HG03039 (cell line): Measurements from ENCODE around the gene DAAM1.

Experiments used
- ATAC-seq: cut with Tn5 transposase; IDR thresholded peaks from one replicate; pipeline ENCODE4 v1.9.1; 2021; ENCODE audit warnings: mild to moderate bottlenecking, moderate library complexity; ENCODE audit not compliant: unreplicated experiment

Gene DAAM1

DNA sequence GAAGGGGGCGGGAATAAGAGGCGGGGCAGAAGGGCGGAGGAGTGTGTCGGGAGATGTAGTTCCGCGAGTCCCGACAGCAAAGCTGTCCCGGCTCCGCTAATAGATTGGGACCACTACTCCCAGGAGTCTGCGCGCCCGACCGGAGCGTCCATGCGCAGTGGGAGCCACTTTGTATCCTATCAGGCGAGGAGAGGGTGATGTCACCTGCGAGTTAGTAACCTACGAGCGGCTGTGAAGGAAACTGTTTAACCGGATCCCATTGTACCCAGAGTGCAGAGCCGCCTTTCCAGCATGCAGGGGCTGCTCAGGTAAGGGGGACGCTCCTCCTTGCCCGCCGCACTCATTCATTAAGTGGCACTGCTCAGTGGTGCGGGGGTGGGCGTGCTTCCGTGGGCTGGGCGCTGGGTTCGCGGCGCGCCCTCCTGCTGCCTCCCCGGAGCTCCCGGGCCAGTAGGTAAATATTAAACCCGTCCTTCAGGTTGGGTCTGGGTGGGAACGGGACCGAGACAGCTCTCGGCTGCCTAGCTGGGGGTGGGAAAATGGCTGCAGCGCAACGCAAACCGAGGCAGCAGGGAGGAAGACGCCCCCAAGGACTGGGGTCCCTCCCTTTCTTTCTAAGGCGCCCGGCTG is at the start of gene DAAM1:
DAAM1 (plus strand) TSS at position 207 of the 630 bp plus-strand sequence. CDS start 74,811 bp downstream, outside the sequence.
- ATAC-seq = peak; percentile 90

- ATAC-seq = no peak
Observed at GRCh38 chr14:59139324-59139723, 49.1 kb upstream of the DAAM1 start.

GRCh38 chr14:59140106-59140843 is 48.2 kb upstream of the DAAM1 start:
- no peak for ATAC-seq

GRCh38 chr14:59146484-59146883 is 42.0 kb upstream of the DAAM1 start:
- no peak for ATAC-seq

- no peak for ATAC-seq
Observed at GRCh38 chr14:59147007-59147406, 41.5 kb upstream of the DAAM1 start.

DNA sequence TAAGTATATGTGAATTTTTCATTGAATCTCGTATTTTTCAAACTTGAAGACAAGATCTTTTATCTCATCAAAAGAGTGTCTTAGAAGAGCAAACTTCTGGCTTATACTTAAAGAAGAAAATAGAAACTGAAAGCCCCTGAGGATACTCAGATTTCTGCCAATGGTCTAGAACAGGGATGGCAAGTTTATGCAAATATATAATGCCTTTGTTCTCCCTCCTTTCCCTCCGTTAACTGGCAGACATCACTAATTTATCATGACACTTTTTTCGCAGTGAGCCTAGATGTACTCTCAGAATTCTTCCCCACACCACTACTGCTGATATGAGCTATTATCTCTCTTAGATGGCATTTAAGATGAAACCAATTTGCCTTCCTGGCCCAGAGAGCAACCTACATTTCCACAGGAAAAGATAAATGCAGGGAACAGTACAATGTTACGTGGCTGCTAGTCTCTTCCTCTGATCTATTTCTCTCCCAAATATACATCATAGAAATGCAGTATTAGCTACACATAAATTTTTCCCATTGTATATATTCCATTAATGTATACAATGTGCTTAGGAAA is 40.0 kb upstream of the DAAM1 start:
- peak; percentile 67 for ATAC-seq

DNA sequence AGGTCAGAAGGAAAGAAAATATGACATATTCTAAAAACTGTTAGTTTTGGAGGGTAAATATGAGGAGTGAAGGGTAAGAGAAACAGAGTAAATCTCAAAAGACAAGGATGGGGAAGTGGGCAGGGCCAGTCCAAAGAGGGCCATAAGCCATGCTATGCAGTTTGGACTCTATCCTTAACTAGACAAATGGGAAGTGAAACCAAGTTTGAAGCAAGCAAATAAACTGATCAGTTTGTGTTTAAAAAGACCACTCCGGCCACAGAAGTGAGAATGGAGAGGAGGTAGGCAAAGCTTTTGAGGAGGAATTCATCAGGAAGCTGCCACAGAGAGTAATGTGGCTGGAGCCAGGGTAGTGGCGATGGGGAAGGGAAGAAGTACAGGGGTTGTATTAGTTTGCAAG is 37.5 kb upstream of the DAAM1 start:
- ATAC-seq = peak; percentile 48

DNA sequence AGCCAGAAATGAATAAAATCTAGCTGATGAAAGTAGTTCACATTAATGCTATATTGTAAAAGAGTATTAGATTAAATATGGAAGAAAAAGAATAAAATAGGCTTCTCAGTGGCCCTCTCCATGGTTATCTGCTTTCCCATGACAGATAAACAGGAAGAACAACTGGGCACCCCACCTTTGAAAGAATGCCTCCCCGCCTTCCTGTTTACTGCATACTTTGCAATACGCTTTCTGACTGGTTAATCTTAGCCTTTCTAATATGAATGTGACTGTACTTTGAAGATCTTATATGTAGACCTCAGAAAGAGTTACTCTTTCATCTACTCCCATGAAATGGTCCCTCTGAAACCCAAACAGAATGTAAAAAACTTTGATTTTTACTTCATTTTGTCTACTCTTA is 34.1 kb upstream of the DAAM1 start:
- ATAC-seq = no peak

- no peak for ATAC-seq
Observed at GRCh38 chr14:59155886-59156285, 32.6 kb upstream of the DAAM1 start.

- no peak for ATAC-seq
Observed at GRCh38 chr14:59159169-59159568, 29.3 kb upstream of the DAAM1 start.

DNA sequence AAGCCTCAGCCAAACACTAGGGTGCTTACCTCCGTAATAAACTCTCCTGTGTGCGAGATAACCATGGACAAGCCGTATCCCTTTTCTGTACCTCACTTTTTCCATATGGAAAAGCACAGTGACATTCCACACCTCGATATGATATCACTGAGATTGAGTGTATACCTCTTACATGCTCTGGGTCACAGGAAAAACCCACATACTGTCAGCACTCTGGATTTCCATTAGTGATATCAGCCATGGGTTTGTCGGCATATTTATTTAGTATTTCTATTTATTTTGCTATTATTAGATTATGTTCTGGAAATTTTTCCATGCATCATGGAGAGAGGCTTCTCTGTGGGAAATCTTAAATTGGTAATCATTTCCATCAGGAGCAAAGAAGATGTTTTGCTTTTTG is 28.0 kb upstream of the DAAM1 start:
- no peak for ATAC-seq

- ATAC-seq = no peak
Observed at GRCh38 chr14:59161561-59162175, 26.8 kb upstream of the DAAM1 start.

- no peak for ATAC-seq
Observed at GRCh38 chr14:59166258-59166657, 22.2 kb upstream of the DAAM1 start.

DNA sequence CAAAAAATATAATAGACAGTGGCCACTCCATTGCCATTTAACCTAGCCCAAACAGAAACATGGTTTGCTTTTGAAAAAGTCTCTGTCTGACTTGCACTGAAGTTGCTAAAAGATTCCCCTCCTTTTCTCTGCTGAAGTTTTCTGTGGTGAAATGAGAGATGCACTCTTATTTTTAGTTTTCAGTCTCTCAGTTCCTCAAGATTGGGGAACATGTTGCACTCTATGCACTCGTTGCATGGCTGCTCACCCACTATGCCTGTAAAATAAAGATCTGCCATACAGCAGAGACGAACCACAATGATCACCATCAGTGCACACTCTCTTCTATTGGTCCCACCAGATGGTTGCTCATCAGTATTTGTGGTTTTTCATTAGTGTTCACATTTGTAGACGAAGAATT is 13.1 kb upstream of the DAAM1 start:
- ATAC-seq = peak; percentile 98

GRCh38 chr14:59176765-59177164 is 11.7 kb upstream of the DAAM1 start:
- ATAC-seq = no peak

DNA sequence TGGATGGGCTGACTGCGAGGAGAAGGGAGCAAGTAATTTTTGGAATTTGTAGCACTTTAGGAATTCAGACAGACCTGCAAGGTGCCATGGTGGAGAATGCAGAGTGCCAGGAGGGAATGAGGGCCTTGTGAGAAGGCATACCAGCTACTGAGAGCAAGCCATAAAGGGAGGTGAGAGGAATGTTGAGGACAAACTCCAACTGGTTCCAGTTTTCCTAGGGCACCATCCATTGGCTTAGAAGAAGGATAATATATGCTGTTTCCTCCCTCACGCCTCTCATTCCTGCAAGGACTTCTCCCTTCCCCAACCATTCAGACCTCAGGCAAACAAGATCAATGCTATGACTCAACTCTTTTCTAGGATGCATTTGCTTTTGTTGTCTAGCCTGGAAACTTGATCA is 11.2 kb upstream of the DAAM1 start:
- no peak for ATAC-seq

DNA sequence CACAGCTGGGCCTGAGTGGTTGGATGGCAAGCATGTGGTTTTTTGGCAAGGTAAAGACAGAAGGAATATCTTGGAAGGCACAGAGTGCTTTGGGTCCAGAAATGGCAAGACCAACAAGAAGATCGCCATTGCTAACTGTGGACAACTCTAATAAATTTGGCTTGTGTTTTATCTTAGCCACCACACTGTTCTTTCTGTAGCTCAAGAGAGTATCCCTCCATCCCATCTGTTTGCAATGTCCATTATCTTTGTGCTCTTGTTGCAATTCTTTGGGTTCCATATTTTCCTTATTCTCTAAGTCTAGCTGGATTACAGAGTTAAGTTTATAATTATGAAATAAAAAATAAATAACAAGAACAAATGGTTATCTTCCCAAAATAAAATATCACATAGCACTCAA is 6.7 kb upstream of the DAAM1 start:
- no peak for ATAC-seq

DNA sequence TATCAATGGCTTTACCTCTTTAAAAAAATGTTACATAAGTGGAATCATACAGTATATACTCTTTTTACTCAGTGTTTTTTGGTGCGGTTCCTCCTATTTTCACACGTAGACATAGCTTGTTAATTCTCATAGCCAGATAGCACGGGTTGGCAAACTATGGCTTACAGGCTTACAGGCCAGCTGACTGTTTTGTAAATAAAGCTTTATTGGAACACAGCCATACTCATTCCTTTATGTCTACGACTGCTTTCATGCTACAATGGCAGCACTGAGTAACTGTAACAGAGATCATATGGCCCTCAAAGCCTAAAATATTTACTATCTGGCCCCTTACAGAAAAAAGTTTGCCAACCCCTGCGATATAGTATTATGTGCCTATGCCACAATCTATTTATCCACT is 5.8 kb upstream of the DAAM1 start:
- no peak for ATAC-seq

- ATAC-seq = no peak
Observed at GRCh38 chr14:59183150-59183549, 5.3 kb upstream of the DAAM1 start.

DNA sequence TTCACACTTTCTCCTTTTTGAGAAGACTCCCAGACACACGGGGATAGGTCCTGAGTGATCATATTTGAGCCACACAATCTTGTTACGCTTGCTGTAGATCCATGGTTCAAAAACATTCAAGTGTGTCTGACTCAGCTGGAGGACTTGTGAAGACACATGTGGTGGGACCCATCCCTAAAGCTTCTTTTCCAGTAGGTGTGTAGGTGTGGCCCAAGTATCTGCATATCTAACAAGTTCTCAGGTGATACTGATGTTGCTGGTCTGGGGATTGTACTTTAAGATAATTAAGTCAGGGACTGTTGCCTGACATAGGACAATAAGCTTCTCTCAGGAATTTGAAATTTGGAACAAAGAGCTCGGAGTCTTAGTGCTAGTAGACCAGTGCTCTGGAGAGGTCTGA is 4.1 kb upstream of the DAAM1 start:
- ATAC-seq = no peak

DNA sequence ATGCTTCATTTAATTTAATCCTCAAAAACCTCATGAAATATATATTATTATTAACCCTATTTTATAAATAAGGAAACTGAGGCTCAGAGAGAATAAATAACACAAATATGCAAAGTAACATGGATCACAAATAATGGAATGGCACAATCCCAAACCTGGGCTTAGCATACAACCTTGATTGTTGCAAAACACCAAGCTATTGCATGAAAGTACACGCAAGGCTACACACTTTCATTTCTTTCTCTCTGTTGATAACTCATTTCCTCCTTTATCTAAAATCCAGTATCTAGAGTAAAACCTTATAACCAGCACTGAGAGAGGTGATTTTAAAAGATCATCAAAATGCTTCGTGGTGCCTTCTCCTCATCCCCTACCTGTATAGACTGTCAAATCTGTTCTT is 2.8 kb upstream of the DAAM1 start:
- no peak for ATAC-seq

DNA sequence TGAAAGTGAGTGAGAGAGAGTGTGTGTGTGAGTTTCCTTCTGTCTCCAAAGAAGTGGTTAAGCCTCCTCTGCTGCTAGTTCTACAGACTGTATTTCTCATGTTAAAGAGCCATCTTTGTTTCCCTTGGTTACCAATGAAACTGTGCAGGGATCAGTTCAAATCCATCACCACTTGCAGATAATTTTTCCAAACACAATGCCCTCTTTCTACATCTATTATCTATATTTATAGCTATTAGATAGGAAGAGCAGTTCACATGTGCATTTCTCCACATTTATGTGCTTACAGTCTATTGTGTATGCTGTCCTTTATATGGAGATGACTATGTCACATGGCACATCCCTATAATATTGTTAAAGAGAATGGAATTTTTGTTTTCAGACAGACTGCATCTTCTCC is 2.2 kb upstream of the DAAM1 start:
- no peak for ATAC-seq
